GM18508 (cell line): Measurements from ENCODE around the gene GNRHR.

Experiments
- ATAC-seq: cut with Tn5 transposase; IDR thresholded peaks from one replicate; pipeline ENCODE4 v1.9.1; 2021; ENCODE audit warnings: moderate number of reproducible peaks; ENCODE audit not compliant: insufficient read depth, unreplicated experiment

The GNRHR gene

GRCh38 chr4:67701517-67701850 is 52.7 kb downstream of the GNRHR start:
- no peak for ATAC-seq

GRCh38 chr4:67700738-67701516 is 53.3 kb downstream of the GNRHR start, which contains the start of gene UBA6:
Gene UBA6, minus strand, starts transcription at chr4:67701155. Its CDS starts 36 bp downstream, at chr4:67701119.
- peak; percentile 95 for ATAC-seq

GRCh38 chr4:67700116-67700737 is 54.0 kb downstream of the GNRHR start:
- no peak for ATAC-seq

GRCh38 chr4:67699603-67700002 is 54.6 kb downstream of the GNRHR start:
- ATAC-seq, result no peak

GRCh38 chr4:67697860-67698687 is 56.1 kb downstream of the GNRHR start:
- no peak for ATAC-seq

- ATAC-seq, result no peak
Measured at GRCh38 chr4:67696061-67696460, 58.1 kb downstream of the GNRHR start.

- no peak for ATAC-seq
Measured at GRCh38 chr4:67694662-67695061, 59.5 kb downstream of the GNRHR start.

- no peak for ATAC-seq
Measured at GRCh38 chr4:67691328-67691727, 62.9 kb downstream of the GNRHR start.
